Urothelium cell line (cell line): ENCODE results near the gene IRF1.
"Not testable (repeated sequence)": the region's sequence is repeated elsewhere in the genome, so short reads cannot be mapped to it uniquely, and the experiment has no call there.

Source experiments
- DNase-seq: peaks from one replicate; pipeline ENCODE4 v3.0.0; 2011; ENCODE audit warnings: low spot score, mixed read lengths
- FAIRE-seq: peaks from 2 replicates; lab custom pipeline; 2011; peaks lifted over from hg19 to GRCh38; lab: Jason Lieb, UNC

The IRF1 gene

DNA sequence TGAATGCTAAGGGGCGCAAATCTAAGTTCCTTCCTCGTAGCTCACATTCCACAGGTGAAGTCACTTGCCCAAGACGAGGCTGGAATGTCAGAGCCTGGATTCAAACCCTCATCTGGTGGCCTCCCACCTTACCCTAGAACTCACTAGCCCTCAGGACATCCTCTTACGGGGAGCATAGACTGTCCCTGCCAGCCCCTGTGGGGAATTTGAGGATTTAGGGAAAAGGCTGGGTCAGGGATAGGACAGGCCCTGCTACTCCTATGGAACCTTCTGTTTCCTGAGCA is 45.0 kb downstream of the IRF1 start:
- FAIRE-seq = no peak

DNA sequence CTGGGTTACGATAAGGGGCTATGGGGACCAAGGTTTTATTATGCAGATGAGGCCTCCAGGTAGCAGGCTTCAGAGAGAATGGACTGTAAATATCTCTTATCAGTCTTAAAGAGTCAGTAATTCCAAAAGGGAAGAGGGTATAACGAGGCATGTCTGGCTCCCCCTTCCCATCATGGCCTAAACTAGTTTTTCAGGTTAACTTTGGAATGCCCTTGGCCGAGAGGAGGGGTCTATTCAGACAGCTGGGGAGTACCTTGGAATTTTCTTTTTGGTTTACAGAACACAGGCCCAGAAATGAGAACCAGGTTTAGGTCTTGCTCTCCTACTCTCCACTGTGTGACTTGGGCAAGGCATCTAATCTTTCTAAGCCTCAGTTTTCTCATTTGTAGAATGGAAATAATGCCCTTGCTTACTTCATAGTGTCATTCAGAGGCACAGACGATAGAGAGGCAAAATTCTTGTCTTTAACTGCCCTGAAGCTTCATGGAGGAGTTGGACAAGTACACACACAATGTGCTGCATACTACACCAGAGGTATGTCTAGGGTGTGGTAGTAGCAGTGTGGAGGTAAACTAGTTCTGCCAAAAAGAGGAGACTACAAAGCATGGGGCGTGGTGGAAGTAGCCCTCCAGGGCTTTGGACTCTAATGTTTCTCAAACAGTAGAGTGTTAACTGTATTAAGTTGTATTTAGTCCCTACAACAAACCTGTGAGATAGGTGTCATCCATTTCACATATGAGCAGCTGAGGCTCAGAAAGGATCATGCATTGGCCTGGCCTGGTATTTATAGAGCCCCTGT is 45.5 kb downstream of the IRF1 start:
- no peak for DNase-seq

More for the DNA sequence above, 45.0 kb downstream of the IRF1 start:
- DNase-seq = no peak

DNA sequence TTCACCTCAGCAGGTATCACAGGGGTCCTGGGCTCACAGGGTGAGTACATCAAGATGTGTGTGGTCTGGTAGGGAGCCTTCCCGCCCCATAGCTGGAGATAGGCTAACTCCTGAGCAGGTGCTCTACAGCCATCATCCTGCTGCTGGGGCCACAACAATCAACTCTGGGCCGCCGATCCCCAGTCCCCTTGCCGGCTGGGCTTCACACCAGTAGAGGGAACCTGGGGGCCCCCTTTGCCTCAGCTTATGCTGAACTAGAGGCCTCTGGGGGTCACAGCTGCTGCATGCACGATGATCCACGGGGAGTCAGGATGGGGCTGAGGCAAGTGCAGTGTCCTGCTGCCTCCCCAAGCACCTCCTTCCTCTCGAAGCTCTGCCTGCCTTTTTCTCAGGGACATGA is 46.5 kb downstream of the IRF1 start:
- FAIRE-seq = no peak
- DNase-seq = no peak

More for the DNA sequence above, 45.5 kb downstream of the IRF1 start:
- no peak for FAIRE-seq

DNA sequence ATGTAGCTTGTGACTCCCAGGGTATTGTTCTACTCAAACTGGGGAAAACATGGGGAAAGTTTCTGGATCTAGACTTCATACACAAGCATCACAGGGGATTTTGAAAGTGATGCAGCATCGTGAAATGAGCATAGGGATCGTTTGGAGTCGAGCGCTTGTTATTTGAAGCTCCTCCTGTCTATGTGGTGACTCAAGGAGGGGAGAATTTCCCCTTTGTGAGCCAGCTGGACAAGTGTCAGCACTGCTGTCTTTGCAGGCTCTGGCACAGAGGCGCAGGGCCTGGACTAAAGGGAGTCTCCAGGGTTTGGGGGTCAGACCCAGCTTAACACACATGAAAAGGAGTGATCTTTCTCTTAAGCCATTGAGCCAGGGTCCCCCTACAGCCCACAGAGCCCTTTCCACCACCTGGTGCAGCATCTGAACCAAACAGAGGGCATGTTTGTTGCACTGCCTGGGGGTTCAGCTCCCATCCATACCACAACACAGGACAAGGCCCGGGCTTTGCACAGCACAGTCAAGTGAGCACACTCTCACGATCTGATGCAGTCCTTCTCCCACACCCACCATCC is 51.0 kb downstream of the IRF1 start:
- DNase-seq (no peak), FAIRE-seq (no peak)

DNA sequence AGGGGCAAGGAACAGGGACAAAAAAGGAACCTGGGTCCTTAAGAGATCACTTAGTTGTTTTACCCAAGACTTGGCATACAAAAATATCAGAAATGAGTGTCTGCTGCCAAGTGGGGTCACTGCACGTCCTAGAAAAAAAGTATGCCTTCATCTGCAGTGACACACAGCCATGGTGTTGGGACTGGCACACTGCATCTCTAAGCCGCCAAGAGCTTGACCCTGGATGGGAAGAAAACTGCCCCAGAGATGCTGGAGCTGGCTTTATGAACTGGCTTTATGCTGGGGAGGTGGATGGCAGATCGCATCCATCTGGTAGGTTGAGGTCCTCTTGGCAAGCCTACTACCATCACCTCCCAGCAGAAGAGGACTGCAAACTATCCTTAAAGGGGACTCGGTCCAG is 51.7 kb downstream of the IRF1 start:
- FAIRE-seq (no peak), DNase-seq (no peak)

DNA sequence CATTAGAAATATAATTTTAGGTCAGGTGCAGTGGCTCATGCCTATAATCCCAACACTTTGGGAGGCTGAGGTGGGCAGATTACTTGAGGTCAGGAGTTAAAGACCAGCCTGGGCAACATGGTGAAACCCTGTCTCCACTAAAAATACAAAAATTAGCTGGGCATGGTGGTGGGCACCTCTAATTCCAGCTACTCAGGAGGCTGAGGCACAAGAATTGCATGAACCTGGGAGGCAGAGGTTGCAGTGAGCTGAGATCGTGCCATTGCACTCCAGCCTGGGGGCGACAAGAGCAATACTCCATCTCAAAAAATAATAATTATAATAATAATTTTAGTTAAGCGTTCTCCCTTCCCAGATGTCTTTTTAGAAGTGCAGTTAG is 52.3 kb downstream of the IRF1 start:
- not testable (repeated sequence) for FAIRE-seq, DNase-seq

DNA sequence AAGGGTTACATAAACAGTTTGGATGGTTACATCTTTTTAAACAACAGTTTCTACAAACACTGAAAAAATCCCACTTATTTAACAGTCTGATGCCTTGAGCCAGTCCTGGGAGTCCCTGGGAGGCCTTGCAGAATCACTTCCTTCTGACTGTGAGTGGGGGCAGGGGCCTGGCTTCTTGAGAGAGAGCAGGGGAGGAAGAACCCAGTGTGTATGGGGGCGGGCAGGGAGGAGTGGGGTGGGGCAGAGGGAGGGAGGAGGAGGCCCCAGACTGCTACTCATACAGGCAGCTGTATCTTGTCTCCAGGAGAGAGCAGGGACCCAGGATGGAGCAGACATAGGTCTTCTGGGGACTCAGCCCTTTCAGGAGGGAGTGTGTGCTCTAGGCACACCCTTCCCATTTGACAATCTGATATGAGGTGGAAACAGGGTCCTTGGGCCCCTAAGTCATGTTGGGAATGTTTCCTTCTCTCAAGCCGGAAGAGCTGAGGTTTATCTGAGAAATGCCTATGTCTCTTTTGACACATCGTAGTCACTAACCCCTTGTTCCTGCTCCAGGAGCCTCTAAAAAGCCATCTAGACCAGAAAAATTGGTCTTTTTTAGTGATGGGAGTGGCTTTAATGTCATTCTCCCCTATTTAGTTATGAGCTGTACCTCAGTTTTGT is 52.8 kb downstream of the IRF1 start:
- DNase-seq = no peak
- no peak for FAIRE-seq

DNA sequence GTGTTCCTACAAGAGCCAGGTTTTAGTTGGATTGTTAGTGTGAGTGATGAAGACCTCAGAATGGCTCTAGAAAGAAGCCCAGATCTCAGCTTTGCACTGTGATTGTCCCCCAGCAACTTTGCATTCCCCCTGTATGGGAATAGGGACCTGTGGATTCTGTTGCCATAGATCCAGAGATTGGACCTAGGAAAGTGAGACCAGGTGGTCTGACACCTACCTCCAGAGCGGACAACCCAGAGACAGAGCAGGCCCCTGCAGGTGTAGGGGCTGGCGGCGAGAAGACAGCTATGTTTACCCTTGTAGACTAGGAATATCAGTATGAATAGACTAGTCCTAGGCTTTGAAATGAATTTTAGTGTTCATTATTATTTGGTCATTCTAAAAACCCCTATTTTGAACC is 53.6 kb downstream of the IRF1 start:
- DNase-seq (no peak), FAIRE-seq (no peak)

DNA sequence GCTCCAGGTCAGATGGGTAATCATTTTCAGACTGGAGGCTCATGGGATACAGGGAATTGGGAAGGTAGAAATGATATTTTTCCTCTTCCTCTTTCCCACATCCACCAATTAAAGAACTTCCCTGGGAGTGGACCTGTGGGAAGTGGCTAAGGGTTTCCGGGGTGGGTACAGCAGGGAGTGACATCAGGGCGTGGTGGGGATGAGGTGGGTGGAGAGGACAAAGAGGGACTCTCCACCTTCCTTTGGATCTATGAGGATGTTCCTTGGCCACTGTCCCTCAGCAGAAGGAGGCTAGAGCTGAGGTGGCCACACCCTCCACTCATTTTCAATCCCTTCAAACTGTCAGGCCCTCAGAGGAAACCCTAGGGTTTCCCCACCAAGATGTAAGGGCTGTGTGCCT is 54.7 kb downstream of the IRF1 start:
- FAIRE-seq (no peak), DNase-seq (no peak)

DNA sequence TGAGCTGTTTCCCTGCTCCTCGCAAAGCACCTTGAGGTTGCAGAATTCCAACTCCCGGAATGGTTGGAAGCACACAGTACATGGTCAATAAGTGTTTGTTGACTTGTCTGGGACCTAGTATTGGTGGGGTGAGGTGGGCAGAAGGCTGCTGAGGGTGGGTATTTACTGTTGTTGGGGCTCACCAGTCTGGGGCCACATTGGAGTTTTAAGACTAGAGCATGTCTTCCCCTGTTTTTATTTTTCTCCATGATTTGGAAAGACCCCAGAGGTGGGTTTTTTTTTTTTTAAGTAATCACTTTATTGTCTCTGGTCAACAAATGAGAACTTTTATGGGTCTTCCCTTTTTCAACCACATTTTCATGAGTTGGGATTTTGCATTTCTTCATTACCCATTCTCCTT is 55.1 kb downstream of the IRF1 start:
- no peak for FAIRE-seq
- no peak for DNase-seq

DNA sequence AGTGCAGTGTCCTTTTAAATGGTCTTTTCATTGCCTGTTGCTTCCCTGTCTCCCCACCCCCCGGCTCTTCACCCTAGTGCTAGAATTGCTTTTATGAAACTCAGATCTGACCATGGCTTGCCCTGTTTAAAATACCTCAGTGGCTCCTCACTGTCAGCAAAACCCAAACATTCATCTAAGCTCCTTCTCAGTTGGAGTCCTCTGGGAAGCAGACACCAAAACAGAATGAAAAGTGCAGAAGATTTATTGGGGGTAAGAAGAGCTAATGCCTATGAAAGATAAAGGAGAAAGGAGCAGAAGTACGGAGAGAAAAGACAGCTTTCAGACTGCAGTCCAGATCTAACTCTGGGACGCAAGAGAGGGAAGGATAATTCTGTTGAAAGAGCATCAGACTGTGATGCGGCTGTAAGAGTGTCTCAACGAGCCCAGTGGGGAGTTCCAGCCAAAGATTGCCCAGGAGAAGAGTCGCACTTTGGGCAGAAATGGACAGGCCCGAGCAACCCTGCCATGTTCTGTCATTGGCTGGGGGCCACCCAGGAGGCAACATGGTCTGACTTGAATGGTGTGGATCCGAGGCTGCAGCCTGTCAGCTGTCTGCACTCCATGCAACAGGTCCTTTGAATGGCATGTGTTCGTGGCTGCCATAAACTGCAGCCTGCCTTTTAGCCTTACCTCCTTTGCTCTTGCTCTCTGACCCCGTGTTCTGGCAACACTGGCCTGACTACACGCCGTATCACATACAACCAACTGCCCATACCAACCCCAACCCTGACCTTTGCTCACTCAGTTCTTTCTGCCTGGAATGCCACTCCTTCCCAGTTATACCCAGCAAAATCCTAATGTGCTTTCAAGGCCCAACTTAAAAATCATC is 55.9 kb downstream of the IRF1 start:
- DNase-seq (no peak), FAIRE-seq (no peak)

DNA sequence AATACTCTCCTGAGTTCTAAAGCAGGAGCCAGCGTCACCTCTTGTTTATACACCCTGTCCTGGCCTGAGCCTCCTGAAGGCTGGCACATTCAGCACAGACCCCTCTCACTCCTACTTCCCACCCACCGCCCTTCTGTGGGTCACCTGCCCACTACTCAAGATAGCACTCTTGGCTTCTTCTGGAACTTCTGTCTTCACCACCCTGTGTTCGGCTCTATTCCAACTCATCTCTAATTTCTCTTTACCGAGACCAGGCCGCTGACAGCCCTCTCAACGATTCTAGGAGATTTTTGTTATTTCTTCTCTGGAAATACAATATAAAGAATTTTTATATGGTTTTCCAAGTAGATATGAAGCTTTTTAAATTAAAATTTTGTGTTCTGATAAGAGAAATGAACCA is 57.4 kb downstream of the IRF1 start:
- no peak for DNase-seq
- peak; percentile 5 for FAIRE-seq

DNA sequence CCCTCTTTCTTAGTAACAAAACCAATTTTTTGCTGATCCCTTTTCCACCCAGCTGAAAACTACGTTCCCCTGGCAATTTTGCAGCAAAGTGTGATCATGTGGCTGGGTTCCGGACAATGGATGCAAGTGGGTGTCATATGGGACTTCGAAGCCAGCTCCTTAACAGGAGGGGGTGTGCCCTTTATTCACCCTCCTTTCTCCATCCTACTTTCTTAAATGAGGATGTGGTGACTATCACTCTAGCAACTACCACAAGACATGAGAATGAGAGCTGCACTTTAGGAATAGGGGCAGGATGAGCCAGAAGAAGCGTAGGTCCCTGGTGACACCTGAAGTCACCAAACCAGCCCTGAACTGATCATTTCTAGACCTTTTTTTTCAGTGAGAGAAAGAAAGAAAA is 58.9 kb downstream of the IRF1 start:
- FAIRE-seq = no peak
- no peak for DNase-seq
